ENCODE data around the gene COG1.

Gene COG1

GRCh38 chr17:73228748-73229236, 35.9 kb downstream of the COG1 start:
- DNase-seq (ENCODE audit: low read depth), result no peak

DNA sequence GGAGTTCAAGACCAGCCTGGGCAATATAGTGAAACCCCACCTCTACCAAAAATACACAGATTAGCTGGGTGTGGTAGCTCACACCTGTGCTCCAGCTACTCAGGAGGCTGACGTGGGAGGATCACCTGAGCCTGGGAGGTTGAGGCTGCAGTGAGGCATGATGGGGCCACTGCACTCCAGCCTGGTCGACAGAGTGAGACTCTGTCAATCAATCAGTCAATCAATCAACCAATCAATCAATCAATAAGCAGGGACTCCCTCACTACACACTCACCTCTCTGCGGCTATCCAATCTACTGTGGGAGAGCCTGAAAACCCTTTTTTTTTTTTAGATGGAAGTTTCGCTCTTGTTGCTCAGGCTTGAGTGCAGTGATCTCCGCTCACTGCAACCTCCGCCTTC, 37.2 kb downstream of the COG1 start:
- DNase-seq (ENCODE audit: low read depth), result no peak

DNA sequence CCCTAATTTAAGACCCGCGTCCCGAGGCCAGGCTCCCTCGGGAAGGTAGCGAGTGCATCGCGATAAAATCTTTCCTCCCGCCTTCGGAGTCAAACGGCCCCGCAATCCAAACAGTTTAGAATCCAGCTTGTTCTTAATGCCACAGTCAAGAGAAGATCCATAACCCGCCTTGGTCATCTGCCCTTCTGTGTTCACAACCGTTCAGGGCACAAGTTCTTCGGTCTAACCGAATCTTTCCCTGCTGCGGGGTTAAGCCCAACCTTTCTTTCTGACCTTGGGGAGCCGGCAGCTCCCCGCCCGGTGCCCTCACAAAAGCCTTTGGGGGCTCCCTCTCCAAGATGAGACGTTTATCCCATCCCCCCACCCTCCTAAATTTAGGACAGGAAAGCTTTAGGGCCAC, 38.5 kb downstream of the COG1 start:
- no peak for DNase-seq (ENCODE audit: low read depth)

GRCh38 chr17:73231841-73232586, 39.2 kb downstream of the COG1 start:
- peak; percentile 96 for DNase-seq (ENCODE audit: low read depth)

DNA sequence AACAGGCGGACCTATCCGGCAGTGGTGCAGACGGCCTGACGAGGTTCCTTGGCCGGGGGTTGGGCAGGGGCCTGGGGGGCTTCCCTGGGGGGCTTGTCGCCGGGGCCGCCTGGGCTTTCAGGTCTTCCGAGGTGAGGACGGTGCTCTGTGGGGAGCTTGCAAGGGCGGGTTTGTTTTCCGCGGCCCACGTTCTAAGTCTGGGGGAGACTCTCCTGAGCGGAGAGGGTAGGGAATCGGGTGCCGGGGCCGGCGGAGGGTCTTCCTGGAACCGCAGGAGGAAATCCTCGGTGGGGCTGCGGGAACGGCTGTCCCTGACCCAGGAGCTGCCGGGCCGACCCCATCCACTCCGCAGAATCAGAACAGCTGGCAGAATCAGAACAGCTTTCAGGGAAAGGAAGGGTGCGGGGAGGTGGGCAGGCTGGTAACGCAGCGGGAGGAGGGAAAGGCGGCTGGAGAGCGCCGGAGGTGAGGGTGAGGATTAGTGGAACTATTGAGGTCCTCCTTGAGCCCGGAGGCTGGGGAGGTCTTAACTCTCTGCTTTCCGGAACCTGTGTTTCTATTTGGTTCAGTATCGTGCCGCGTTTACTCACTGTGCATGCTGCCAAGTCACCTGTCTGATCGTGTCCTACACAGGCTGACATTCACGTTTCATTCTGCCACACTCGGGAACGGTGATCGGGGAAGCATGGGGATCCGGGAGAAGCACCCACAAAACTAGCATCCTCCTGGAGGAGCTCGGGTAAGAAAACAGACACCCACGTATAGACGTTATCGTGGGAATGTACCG, 39.9 kb downstream of the COG1 start:
- no peak for DNase-seq (ENCODE audit: low read depth)

DNA sequence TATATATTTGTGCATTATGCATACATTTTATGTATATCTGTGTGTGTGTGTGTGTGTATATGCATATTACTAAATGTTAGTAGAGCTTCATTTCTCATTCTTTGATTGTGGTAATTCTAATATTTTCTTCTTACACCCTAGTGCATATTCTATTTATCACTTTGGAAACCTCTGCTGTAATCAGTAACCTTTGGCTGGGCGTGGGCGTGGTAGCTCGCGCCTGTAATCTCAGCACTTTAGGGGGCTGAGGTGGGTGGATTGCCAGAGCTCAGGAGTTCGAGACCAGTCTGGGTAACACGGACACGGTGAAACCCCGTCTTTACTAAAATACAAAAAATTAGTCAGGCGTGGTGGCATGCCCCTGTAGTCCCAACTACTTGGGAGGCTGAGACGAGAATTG, 41.9 kb downstream of the COG1 start:
- DNase-seq (ENCODE audit: low read depth), result no peak

DNA sequence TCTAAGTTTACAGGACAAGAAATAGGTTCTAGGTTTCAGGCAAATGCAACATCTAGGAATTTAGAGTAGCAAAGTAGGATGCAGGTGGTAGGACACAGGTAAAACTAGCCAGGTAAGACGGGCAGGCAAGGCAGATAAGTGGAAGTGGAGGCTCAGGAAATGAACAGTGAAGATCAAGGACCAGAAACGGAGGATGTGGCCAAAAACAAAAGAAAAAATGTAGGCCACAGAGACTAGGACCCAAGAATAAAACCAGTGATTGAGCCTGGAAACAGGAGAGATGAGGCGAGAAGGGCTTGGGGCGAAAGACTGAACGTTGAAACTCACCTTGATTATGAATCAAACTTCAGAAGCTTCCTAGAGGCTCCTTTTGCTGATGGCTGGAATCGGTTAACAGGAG, 44.9 kb downstream of the COG1 start:
- DNase-seq (ENCODE audit: low read depth), result no peak

DNA sequence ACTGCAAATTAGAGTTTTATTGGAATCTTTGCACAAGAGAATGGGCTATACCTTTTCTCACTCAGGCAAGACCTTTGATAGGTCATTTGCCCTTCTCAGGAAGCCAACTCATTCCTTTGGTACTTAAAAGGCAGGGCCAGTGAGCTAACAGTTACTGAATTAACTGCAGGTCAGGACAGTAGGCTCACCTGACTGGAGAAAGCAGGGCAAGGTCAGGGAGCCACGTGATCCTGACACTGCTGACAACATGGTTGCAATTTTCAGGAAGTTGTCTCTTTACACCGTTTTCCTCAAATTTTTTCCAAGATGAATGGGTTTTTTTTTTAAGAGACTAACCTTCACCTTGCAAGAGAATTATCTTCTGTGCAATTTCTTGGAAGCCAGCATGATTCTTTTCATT, 47.7 kb downstream of the COG1 start:
- no peak for DNase-seq (ENCODE audit: low read depth)

DNA sequence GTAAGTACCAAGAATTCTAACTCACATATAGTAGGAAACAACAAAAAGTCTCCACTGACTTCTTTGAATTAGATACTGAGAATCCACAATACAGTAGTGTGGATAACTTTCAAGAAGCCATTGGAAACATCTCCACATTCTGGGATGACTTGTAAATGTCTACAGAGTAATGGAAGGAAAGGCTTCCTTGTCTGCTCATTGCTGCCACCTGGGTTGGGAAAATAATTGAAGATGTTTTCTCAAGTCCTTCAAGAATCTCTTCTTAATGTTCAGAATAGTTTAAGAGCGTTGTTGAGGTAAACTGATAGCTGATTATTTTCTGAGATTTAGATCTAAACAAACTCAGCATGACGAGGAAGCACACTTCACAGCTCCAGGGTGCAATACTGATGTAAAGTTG, 54.9 kb downstream of the COG1 start:
- DNase-seq (ENCODE audit: low read depth), result no peak

DNA sequence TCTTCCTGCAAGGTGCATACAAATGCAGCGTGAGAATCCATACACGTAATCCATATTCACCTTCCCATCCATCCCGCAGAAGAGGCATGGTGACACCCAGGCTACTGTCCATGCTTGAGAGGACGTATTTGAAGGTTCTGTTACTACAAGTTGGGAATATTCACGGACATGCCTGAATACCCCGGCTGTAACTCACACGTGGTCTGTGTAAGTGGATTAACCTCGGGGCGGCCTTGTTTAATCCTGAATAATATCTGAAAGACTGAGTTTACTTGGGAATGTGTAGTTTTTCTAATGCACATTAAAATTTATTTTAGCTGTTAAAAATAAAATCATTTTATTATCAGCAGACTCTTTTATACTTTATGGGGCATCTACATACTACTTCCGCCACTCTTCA, 55.7 kb downstream of the COG1 start:
- DNase-seq (ENCODE audit: low read depth), result no peak

DNA sequence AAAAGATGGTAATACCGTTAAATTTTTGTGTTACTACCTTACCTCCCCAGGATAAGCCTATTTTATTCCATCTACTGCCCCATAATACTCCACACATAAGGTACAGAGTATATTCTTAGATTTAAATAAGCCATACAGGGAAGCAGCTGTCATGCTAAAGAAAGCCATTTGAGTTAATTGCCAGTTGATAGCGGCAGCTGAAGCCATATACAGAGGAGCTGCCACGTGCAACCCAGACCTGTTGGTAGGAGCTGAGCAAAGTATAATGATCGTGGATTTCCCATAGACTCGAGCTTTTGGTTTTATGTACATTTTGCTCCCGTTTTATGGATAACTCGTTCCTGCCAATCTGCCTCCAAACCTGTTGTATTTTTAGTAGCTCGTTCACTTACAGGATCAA, 56.8 kb downstream of the COG1 start:
- DNase-seq (ENCODE audit: low read depth), result no peak

DNA sequence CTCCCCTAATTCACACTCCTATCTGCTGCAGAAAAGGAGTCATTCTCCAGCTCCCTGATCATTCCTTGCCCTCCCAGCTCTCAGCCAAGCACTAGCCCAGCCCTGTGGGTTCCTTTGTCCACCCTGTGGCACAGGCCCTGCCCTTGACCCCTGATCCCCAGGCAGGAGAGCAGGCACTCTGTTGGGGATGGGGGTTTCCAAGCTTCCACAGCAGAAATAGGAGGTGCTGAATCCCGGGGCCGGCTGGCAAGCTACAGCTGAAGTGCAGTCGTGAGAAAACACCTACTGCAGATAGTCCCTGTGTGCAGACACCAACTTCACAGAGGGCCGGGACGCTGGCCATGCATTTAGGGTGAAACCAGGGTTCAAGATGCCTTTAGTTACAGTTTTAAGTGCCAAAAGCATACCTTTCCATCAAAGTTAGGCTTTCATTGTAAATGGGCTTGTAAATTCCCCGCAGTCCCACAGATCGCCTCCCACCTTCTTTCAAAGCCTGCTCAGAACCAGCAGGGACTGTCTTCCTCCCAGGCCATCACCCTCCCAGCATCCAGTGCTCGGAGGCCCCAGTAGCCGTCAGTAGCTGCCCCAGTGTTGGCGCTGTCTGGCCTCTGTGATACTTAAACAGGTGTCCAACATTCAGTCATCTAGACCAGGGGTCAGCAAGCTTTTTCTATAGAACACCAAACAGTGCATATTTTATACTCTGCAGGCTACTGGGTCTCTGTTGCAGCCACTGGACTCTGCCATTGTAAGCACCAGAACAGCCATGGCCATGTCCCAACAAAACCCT, 58.2 kb downstream of the COG1 start:
- DNase-seq (ENCODE audit: low read depth), result no peak

GRCh38 chr17:73251871-73252270, 59.0 kb downstream of the COG1 start:
- DNase-seq (ENCODE audit: low read depth), result no peak

DNA sequence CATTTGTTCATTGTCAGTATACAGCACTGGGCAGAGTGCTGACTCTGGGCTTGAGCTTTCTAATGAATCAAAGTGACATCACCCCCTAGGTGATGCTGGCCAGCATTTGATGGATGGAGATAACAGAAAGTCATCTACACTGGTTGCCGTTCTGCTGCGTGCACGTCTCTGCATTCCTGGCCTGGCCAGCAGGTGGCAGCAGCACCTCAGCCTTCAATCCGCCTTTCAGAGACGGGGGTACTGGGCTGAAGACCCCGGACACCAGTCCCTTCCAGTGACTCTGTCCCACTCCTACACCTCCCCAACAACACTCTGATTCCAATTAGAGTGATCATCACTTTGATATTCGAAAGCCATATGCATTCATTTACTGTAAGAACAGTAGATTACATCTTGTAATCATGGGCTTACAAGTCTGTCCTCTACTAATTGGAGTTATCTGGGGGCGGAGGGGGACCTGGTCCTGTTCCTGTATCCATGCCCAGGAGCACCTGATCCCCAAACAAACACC, 62.9 kb downstream of the COG1 start:
- peak; percentile 34 for DNase-seq (ENCODE audit: low read depth)

- no peak for DNase-seq (ENCODE audit: low read depth)
These were observed 63.4 kb downstream of the COG1 start for GRCh38 chr17:73256220-73256619.

- DNase-seq (ENCODE audit: low read depth), result no peak
These were observed 64.7 kb downstream of the COG1 start for GRCh38 chr17:73257516-73257915.

Measured in activated gamma-delta T cell treated with anti-CD3 and anti-CD28 coated beads, Interleukin-2, amount 50 U/mL, for 16 hours (primary cell).